HepG2 (cell line): ENCODE results near the gene SOST. TPM values are rescaled to one million over a fixed set of nuclear protein-coding genes. Genes with fewer than 3 reads are reported as not detected.
A peak's percentile ranks its signal among the peaks of the same experiment; 100 is the strongest.

Experiments used
- GATA4 ChIP-seq: sonication (generic); IDR thresholded peaks from 2 replicates; pipeline ENCODE4 v1.6.1; 2016; ENCODE audit warnings: antibody characterized with exemption, low read depth, borderline replicate concordance
- HIVEP1 ChIP-seq: sonication (generic); formaldehyde crosslinking; IDR thresholded peaks from 2 replicates; pipeline ENCODE4 v1.4.0; 2020; ENCODE audit warnings: mild to moderate bottlenecking, missing genetic modification reagents
- IRF9 ChIP-seq: sonication (generic); formaldehyde crosslinking; IDR thresholded peaks from 2 replicates; pipeline ENCODE4 v1.8.0; 2022; ENCODE audit warnings: missing genetic modification reagents, mild to moderate bottlenecking, borderline replicate concordance
- ISX ChIP-seq: sonication (generic); formaldehyde crosslinking; conservative IDR thresholded peaks from 2 replicates; pipeline ENCODE4 v1.5.0; 2020; ENCODE audit warnings: missing genetic modification reagents
- KDM6A ChIP-seq: IDR thresholded peaks from 2 replicates; pipeline ENCODE4 v1.6.1; 2016; ENCODE audit warnings: low read depth
- RAD21 ChIP-seq: fragments of 450-650 bp; formaldehyde crosslinking; IDR thresholded peaks from 2 replicates; pipeline ENCODE4 v1.5.0; 2020; ENCODE audit warnings: mild to moderate bottlenecking
- RELA ChIP-seq: sonication (generic); formaldehyde crosslinking; IDR thresholded peaks from 2 replicates; pipeline ENCODE4 v1.4.0; 2020; ENCODE audit warnings: missing genetic modification reagents
- SCMH1 ChIP-seq: sonication (generic); formaldehyde crosslinking; IDR thresholded peaks from 2 replicates; pipeline ENCODE4 v1.9.0; 2021; ENCODE audit warnings: missing genetic modification reagents, mild to moderate bottlenecking, borderline replicate concordance
- SNAPC5 ChIP-seq: sonication (generic); formaldehyde crosslinking; IDR thresholded peaks from 2 replicates; pipeline ENCODE4 v1.8.1; 2023; ENCODE audit warnings: mild to moderate bottlenecking, missing genetic modification reagents, borderline replicate concordance
- SRSF9 ChIP-seq: fragments of 200-400 bp; formaldehyde crosslinking; IDR thresholded peaks from 2 replicates; pipeline ENCODE4 v1.6.1; 2018; ENCODE audit warnings: borderline replicate concordance, mild to moderate bottlenecking, low read depth, low read length; ENCODE audit not compliant: insufficient read depth, poor library complexity, severe bottlenecking
- ZNF12 ChIP-seq: sonication (generic); formaldehyde crosslinking; IDR thresholded peaks from 2 replicates; pipeline ENCODE4 v1.5.0; 2020; ENCODE audit warnings: missing genetic modification reagents
- ZNF256 ChIP-seq: sonication (generic); formaldehyde crosslinking; conservative IDR thresholded peaks from 2 replicates; pipeline ENCODE4 v1.4.0; 2020; ENCODE audit warnings: missing genetic modification reagents
- ZNF646 ChIP-seq: sonication (generic); formaldehyde crosslinking; IDR thresholded peaks from 2 replicates; pipeline ENCODE4 v1.9.0; 2021; ENCODE audit warnings: mild to moderate bottlenecking, missing genetic modification reagents
- ZNF670 ChIP-seq: sonication (generic); formaldehyde crosslinking; IDR thresholded peaks from 2 replicates; pipeline ENCODE4 v1.8.0; 2022; ENCODE audit warnings: mild to moderate bottlenecking, missing genetic modification reagents, borderline replicate concordance
- ZNF674 ChIP-seq: sonication (generic); formaldehyde crosslinking; IDR thresholded peaks from 2 replicates; pipeline ENCODE4 v1.5.0; 2020; ENCODE audit warnings: low read depth, mild to moderate bottlenecking, missing genetic modification reagents
- ZNF678 ChIP-seq: sonication (generic); formaldehyde crosslinking; IDR thresholded peaks from 2 replicates; pipeline ENCODE4 v1.4.0; 2020; ENCODE audit warnings: mild to moderate bottlenecking, missing genetic modification reagents
- ZNF703 ChIP-seq: sonication (generic); formaldehyde crosslinking; IDR thresholded peaks from 2 replicates; pipeline ENCODE4 v1.5.1; 2020; ENCODE audit warnings: missing genetic modification reagents, mild to moderate bottlenecking, moderate library complexity, borderline replicate concordance
- ZNF747 ChIP-seq: sonication (generic); formaldehyde crosslinking; IDR thresholded peaks from 2 replicates; pipeline ENCODE4 v1.8.1; 2023; ENCODE audit warnings: missing genetic modification reagents, mild to moderate bottlenecking, borderline replicate concordance
- ZNF777 ChIP-seq: sonication (generic); formaldehyde crosslinking; IDR thresholded peaks from 2 replicates; pipeline ENCODE4 v1.4.0; 2020; ENCODE audit warnings: missing genetic modification reagents
- ZSCAN5A ChIP-seq: sonication (generic); formaldehyde crosslinking; IDR thresholded peaks from 2 replicates; pipeline ENCODE4 v1.8.0; 2022; ENCODE audit warnings: mild to moderate bottlenecking, missing genetic modification reagents, borderline replicate concordance
- polyA plus RNA-seq, 8 experiments: library from polyadenylated mRNA; depleted of rRNA in 3 of 8; stranded (reverse) in 7 of 8; unstranded in 1 of 8; fragments of >200 nt; fragmentation: Illumina TruSeq in 4 of 8; extraction: Trizol in 4 of 8; gene quantifications; 2 replicates each; pipeline versions ENCODE4 v1.2.1 to v1.2.3, GENCODE V29; 2011 to 2016; ENCODE audit warnings: low read depth in 4 of 8, missing spikeins in 1 of 8, mixed read lengths in 1 of 8; ENCODE audit not compliant: insufficient read depth in 1 of 8
- total RNA-seq, 5 experiments: library from RNA; depleted of rRNA; stranded (reverse); fragments of >200 nt; fragmentation: Illumina TruSeq; extraction: Trizol; gene quantifications; 2 replicates each; pipeline ENCODE4 v1.2.3, GENCODE V29; 2016; ENCODE audit warnings: low read depth in 1 of 5

The SOST gene
- total and polyA plus RNA-seq, 2 of the 13 experiments (the other 11 are each of a cell fraction or from before 2014, with no cell fraction given), result not detected

GRCh38 chr17:43778337-43779144 lies 19.9 kb upstream of the SOST start, which contains the start of gene DUSP3 (continued):
- TF ChIP-seq SRSF9 (no peak), ZNF670 (CRISPR knock-in tag) (0 out of 2 replicates have a peak, but pooled peaks have one; percentile 34), ZNF678 (peak; percentile 74; the same call in 1 of the 2 replicates), SCMH1 (no peak), ZSCAN5A (CRISPR knock-in tag) (no peak), ZNF646 (CRISPR knock-in tag) (0 out of 2 replicates have a peak, but pooled peaks have one; percentile 28), KDM6A (no peak), SNAPC5 (CRISPR knock-in tag) (no peak), ZNF674 (CRISPR knock-in tag) (no peak), RELA (CRISPR knock-in tag) (peak; percentile 69; the same call in 1 of the 2 replicates), HIVEP1 (CRISPR knock-in tag) (0 out of 2 replicates have a peak, but pooled peaks have one; percentile 52), GATA4 (peak; percentile 62; the same call in 1 of the 2 replicates), ZNF256 (CRISPR knock-in tag) (no peak; the same call in 1 of the 2 replicates), ZNF747 (CRISPR knock-in tag) (no peak), RAD21 (peak; percentile 35), ZNF777 (CRISPR knock-in tag) (peak; percentile 53; the same call in 1 of the 2 replicates), ISX (CRISPR knock-in tag) (0 out of 2 replicates have a peak, but pooled peaks have one; percentile 18), IRF9 (CRISPR knock-in tag) (peak; percentile 82; the same call in 1 of the 2 replicates), ZNF12 (CRISPR knock-in tag) (peak; percentile 6; the same call in 1 of the 2 replicates), ZNF703 (peak; percentile 90)
